Breast epithelium (tissue), 4 donors: Measurements from ENCODE around the gene TPK1. TPM values are rescaled to one million over a fixed set of nuclear protein-coding genes. Genes with fewer than 3 reads are reported as not detected.
A peak's percentile ranks its signal among the peaks of the same experiment; 100 is the strongest.

ENCODE experiments used
- DNase-seq, 2 donors: peaks; one replicate each; pipeline ENCODE4 v3.0.0-alpha.2; 2019; ENCODE audit warnings: low spot score in 2 of 2
- H3K27ac ChIP-seq, 2 donors: fragments of 200-600 bp; sonication (generic) in 1 of 2; one replicate each; pipeline ENCODE4 v1.5.1; 2016 to 2019; ENCODE audit warnings: mild to moderate bottlenecking in 1 of 2
- H3K27me3 ChIP-seq, 2 donors: fragments of 200-600 bp; sonication (generic) in 1 of 2; one replicate each; pipeline versions ENCODE4 v1.5.1 to v1.6.0; 2017 to 2019; ENCODE audit warnings: control low read depth in 1 of 2, mild to moderate bottlenecking in 1 of 2
- H3K36me3 ChIP-seq: fragments of 200-600 bp; one replicate; pipeline ENCODE4 v1.5.1; 2019
- H3K4me1 ChIP-seq, 2 donors: fragments of 200-600 bp; sonication (generic); one replicate each; pipeline ENCODE4 v1.5.1; 2016 to 2019; ENCODE audit warnings: control low read depth in 1 of 2
- H3K4me3 ChIP-seq, 3 donors: fragments of 200-600 bp; sonication (generic); 1 replicate in 2 of 3; 2 replicates in 1 of 3; pipeline ENCODE4 v1.5.1; 2016 to 2019; ENCODE audit warnings: mild to moderate bottlenecking in 3 of 3, moderate library complexity in 2 of 3
- H3K9me3 ChIP-seq, 2 donors: fragments of 200-600 bp; sonication (generic) in 1 of 2; one replicate each; pipeline ENCODE4 v1.5.1; 2016 to 2019; ENCODE audit warnings: control low read depth in 1 of 2
- POLR2A ChIP-seq: fragments of 450-650 bp; IDR thresholded peaks from one replicate; pipeline ENCODE4 v1.6.1; 2016; ENCODE audit warnings: antibody characterized with exemption, mild to moderate bottlenecking, moderate library complexity
- POLR2AphosphoS5 ChIP-seq, 3 donors: sonication (generic); formaldehyde crosslinking; IDR thresholded peaks; one replicate each; pipeline ENCODE4 v1.6.1; 2017; ENCODE audit warnings: antibody characterized with exemption in 3 of 3
- intact Hi-C: fragments of 100-400 bp; cut with DNase I; formaldehyde crosslinking; loops from one replicate; pipeline ENCODE4 v1.15.1; 2023; ENCODE audit warnings: low total_unique reads
- total RNA-seq, 3 donors: library from RNA; depleted of rRNA; stranded (reverse); fragments of >200 nt; gene quantifications; one replicate each; pipeline ENCODE4 v1.1.0, GENCODE V29; 2016
- TF ChIP-seq, protein P1 (sequence below), 3 donors: fragments of 450-650 bp; IDR thresholded peaks; one replicate each; pipeline ENCODE4 v1.5.1; 2016 to 2017; ENCODE audit warnings: antibody characterized with exemption in 3 of 3, mild to moderate bottlenecking in 3 of 3, moderate library complexity in 3 of 3

Gene TPK1
- total RNA-seq, 3 donors from 2014 or later = 4.8 to 9.8 (median 7.9) TPM

- TF ChIP-seq POLR2A (no peak), POLR2AphosphoS5 (IDR thresholded peaks at IDR 0.05) (no peak)
- TF ChIP-seq, protein P1, sequence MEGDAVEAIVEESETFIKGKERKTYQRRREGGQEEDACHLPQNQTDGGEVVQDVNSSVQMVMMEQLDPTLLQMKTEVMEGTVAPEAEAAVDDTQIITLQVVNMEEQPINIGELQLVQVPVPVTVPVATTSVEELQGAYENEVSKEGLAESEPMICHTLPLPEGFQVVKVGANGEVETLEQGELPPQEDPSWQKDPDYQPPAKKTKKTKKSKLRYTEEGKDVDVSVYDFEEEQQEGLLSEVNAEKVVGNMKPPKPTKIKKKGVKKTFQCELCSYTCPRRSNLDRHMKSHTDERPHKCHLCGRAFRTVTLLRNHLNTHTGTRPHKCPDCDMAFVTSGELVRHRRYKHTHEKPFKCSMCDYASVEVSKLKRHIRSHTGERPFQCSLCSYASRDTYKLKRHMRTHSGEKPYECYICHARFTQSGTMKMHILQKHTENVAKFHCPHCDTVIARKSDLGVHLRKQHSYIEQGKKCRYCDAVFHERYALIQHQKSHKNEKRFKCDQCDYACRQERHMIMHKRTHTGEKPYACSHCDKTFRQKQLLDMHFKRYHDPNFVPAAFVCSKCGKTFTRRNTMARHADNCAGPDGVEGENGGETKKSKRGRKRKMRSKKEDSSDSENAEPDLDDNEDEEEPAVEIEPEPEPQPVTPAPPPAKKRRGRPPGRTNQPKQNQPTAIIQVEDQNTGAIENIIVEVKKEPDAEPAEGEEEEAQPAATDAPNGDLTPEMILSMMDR (IDR thresholded peaks at IDR 0.05) = no peak
- no peaks in the 10 kb centered on the region for H3K27me3 ChIP-seq
- H3K4me1 ChIP-seq = no peaks in the 10 kb centered on the region
- H3K36me3 ChIP-seq = no peaks in the 10 kb centered on the region
- H3K27ac ChIP-seq = peak overlapping the region in 1 of 2 donors; percentile 4
- no peaks in the 10 kb centered on the region for H3K9me3 ChIP-seq
- H3K4me3 ChIP-seq = no peak overlapping the region
- no peak for DNase-seq
- intact Hi-C loops = no loop called here
Observed at GRCh38 chr7:144826208-144826607, 9.6 kb downstream of the TPK1 start.

GRCh38 chr7:144824360-144824759, 11.5 kb downstream of the TPK1 start:
- intact Hi-C loops = no loop called here
- Histone ChIP-seq H3K9me3 (no peaks in the 10 kb centered on the region), H3K36me3 (no peaks in the 10 kb centered on the region), H3K27me3 (no peaks in the 10 kb centered on the region), H3K4me3 (no peak overlapping the region), H3K27ac (no peak overlapping the region), H3K4me1 (no peaks in the 10 kb centered on the region)
- DNase-seq = no peak
- TF ChIP-seq POLR2AphosphoS5 (IDR thresholded peaks at IDR 0.05) (no peak), POLR2A (no peak)
- TF ChIP-seq, protein P1 (IDR thresholded peaks at IDR 0.05) = no peak

GRCh38 chr7:144822223-144822622, 13.6 kb downstream of the TPK1 start:
- TF ChIP-seq POLR2A = no peak
- TF ChIP-seq POLR2AphosphoS5 (IDR thresholded peaks at IDR 0.05) = no peak
- TF ChIP-seq, protein P1 (IDR thresholded peaks at IDR 0.05) = no peak
- Histone ChIP-seq H3K27me3 (no peaks in the 10 kb centered on the region), H3K9me3 (no peaks in the 10 kb centered on the region), H3K4me1 (no peaks in the 10 kb centered on the region), H3K4me3 (no peak overlapping the region), H3K27ac (no peak overlapping the region), H3K36me3 (no peaks in the 10 kb centered on the region)
- intact Hi-C loops = no loop called here
- DNase-seq = no peak

DNA sequence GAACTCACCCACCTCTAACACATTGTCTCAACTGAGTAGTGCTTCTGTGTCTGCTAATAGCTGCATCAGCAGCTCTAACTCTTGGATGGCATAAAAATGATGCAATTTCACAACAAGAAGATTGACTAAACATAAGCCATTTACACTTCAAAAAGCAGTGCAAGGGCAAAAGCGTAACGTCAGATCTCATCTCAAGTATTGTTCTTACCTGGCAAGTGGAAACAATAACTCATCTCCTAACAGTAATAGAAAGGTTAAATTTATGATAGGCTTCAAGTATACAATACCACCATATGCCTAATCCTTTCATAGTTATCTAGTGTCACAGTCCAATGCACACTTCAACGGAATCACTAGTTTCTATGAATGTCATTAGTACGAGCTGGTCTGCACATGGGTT, 14.8 kb downstream of the TPK1 start:
- intact Hi-C loops = no loop called here

DNA sequence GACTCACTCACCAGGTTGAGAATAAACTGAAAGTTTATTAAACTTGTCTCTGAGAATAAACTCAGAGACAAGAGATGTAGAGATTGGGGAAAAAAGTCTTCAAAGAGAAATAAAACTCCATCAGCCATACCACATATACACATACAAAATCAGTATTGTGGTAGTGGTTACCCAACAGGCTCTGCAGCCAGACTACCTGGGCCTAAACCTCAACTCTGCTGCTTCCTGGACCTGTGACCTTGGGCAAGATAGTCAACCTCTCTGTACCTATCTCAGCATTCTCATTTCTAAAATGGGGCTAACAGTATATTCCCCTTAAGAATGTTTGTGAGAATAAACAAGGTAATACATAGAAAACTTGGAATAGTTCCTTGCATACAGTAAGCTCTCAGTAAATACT, 15.3 kb downstream of the TPK1 start:
- no peaks in the 10 kb centered on the region for H3K27me3 ChIP-seq
- no peak for DNase-seq
- no peaks in the 10 kb centered on the region for H3K4me1 ChIP-seq
- no peaks in the 10 kb centered on the region for H3K36me3 ChIP-seq
- TF ChIP-seq POLR2AphosphoS5 (IDR thresholded peaks at IDR 0.05) (no peak), POLR2A (no peak)
- TF ChIP-seq, protein P1 (IDR thresholded peaks at IDR 0.05) = no peak
- no peak overlapping the region for H3K4me3 ChIP-seq
- no peaks in the 10 kb centered on the region for H3K9me3 ChIP-seq
- intact Hi-C loops = no loop called here
- no peak overlapping the region for H3K27ac ChIP-seq

More for the DNA sequence above, 14.8 kb downstream of the TPK1 start:
- H3K9me3 ChIP-seq = no peaks in the 10 kb centered on the region
- no peaks in the 10 kb centered on the region for H3K27me3 ChIP-seq
- no peak overlapping the region for H3K4me3 ChIP-seq
- DNase-seq = no peak
- H3K36me3 ChIP-seq = no peaks in the 10 kb centered on the region
- TF ChIP-seq, protein P1 (IDR thresholded peaks at IDR 0.05) = no peak
- TF ChIP-seq POLR2AphosphoS5 (IDR thresholded peaks at IDR 0.05) = no peak
- no peak for TF ChIP-seq POLR2A
- H3K4me1 ChIP-seq = no peaks in the 10 kb centered on the region
- H3K27ac ChIP-seq = no peak overlapping the region
